GM12801 (cell line): ENCODE measurements around the gene LIMCH1.

Source experiments
- CTCF ChIP-seq: IDR thresholded peaks from one replicate; pipeline ENCODE4 v1.5.1; 2011; ENCODE audit warnings: control low read depth; ENCODE audit not compliant: insufficient read length; ENCODE audit errors: extremely low read depth

The LIMCH1 gene

GRCh38 chr4:41551536-41551935, 13.6 kb downstream of the LIMCH1 start:
- TF ChIP-seq CTCF = no peak

DNA sequence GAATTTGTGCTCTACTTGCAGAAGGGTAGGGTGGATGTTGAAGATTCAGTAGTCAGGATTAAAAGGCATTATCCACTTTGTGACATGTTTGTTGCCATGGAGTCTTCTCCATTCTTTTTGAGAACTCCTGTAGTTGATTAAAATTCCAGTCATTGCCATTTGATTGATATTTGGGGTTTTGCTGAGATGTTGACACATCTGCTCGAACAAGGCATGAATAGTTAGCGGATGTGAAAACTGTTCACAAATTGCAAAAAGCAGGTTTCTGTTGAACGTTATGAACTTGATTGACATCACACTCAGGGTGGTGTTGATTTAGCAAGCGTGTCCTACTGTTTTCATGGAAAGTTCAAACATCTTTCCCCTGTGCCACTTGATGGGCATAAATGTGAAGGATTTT, 16.9 kb downstream of the LIMCH1 start:
- TF ChIP-seq CTCF = no peak

- TF ChIP-seq CTCF = no peak
These were observed 18.6 kb downstream of the LIMCH1 start for GRCh38 chr4:41556526-41556925.

DNA sequence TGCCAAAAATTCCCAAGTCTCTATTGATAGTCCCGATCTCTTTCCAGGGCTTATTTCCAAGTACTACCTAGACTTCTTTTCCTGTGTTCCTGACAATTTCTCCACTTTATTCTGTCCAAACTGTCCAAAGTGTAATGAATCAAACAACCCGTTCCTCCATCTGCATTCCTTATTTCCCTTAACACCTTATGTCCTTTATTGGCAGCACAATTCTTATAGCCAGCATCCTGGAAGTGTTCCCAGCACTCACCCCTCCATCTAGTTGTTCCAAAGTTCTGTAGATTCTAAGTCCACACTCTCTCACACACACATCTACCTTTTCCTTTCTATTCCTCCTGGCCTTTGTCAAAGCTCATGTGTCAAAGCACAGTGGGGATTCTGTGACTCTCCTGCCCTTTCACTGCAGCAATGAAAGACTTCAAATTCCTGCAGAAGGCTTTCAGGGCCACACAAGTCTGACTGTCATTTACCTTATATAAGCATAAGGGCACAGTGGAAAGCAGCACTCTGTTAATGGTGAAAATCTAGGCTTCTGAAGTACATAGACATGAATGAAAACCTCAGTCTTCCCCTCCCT, 22.1 kb downstream of the LIMCH1 start:
- TF ChIP-seq CTCF = no peak

GRCh38 chr4:41561244-41561643, 23.3 kb downstream of the LIMCH1 start:
- no peak for TF ChIP-seq CTCF

- no peak for TF ChIP-seq CTCF
These were observed 29.2 kb downstream of the LIMCH1 start for GRCh38 chr4:41567186-41567585.

DNA sequence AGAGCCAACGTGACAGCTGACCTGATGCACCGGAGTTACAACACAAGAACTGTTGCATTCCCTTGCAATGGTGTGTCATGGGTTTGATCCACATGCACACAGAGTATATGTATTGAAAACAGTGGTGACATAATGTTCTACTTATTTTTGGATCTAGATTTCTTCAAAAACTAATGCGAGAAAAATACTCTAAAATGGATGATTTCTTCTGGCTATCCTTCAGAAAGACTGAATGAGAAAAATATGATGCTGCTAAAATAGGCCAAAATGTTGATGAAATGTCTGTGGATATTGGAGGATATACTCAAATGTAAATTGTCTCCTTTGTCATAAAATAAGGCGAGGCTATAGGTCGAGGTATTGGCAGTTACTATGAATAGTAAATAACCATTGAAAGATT, 30.4 kb downstream of the LIMCH1 start:
- no peak for TF ChIP-seq CTCF

DNA sequence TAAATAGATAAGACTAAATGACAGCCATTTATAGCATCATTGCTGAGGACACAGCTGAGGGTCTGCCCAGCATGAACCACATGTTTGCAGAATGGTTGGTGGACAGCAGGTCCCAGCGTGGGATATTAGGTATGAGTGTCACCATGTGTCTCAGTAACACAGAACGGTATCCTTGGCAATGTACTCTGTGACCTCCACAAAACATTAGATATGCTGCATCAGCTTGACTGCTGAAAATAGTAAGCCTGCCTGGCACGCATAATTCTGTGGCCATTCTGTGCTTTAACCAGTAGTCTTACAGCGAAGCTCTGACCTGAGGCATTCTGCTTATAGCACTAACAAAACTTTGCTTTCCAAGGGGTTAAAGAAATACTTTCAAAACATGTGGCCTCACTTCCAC, 32.0 kb downstream of the LIMCH1 start:
- no peak for TF ChIP-seq CTCF
